ENCODE data around the gene SAMD13.

Gene SAMD13

DNA sequence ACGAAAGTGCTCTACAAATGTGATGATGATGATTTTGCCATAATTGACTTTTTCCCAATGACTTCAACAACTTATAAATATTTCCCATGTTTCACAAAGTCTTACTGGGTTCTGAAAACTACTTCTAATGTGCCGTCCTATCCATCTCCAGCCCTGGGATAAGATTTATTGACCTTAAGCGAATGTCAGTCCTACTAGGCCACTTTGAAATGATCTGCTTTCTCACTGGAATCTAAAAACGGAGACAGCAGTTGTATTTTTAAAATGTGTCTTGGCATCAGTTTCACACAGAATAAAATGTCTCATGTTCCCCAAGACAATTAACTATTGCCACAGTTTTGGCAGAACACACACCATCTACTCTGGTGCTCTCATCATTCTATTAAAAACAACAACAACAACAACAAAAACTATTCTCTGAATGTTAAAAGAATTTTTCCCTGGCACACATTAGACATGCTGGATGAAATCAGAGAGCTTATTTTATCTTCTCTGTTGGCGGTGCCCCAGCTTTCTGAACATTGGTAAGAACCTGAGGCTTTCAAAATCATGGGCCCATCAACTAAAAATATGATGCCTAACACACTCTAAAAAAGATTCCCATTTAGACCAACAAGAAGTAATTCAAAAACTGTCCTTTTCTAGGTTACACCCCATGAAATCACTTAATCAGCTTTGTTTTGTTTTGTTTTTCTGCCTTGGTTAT, 73.6 kb downstream of the SAMD13 start:
- no peak for DNase-seq

DNA sequence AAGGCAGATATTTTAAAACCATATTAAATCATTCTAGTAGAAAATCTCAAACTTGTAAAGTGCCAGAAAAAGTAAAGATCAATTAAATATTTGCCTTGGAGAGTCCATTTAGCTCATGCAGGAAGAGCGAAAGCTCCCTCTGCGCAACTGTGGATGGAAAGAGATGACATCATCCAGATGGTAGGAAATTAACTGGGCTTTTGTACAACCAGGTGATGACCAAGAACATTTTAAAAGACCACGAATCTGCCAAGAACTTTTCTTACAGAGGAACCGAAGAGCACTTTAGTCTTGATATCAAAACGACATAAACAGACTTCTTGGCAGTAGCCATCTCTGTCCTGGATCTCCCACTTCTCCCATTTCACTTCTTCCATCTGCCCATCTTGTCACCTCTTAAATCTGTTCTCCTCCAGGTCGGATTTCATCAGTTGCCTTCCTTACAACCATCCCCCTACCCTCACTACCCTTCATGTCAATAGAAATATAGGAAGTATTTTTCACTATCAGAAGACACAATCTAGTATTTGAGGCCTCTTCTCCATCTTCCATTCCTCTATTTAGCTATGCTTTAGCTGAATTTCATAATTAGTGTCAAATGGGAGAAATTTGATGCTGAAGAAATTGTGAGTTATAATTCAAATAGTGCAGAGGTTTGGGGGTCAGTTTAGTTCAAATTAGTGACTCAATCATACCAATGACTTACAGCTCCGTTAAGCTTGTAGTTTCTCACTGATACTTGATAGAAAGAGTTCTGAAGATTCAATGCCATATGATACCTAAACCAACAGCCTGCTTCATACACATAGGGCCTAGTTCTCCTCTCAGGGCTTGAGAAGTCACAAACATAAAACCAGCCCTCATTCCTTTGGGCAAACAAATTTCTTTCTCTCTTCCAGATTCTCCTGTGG, 74.7 kb downstream of the SAMD13 start:
- DNase-seq: no peak

DNA sequence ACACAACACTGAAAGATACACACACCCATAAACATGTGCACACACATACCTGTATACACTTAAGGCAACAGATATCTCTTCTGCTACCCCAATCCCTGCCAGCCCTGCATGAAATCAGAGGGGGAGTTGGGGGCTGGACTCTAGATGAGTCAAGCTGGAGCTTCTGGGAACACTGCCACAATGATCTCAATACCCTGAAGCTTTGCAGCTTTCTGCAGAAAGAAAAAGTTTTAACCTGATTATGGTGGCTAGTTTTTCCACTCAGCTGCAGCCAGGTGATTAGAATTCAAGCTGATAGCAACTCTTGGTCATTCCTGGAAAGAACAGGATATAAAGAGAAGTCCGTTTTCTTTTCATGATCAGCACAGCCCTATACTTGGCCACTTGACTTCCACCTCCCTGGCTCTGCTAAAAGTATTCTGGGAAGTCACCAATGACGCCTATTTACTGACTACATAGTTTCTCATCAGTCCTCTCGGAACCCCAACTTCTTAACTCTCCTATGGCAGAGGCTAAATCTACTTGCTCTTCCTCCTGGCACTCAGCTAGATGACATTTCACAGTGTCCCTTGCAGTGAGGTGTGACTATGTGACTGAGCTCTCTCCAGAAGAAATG, 76.1 kb downstream of the SAMD13 start:
- no peak for DNase-seq

DNA sequence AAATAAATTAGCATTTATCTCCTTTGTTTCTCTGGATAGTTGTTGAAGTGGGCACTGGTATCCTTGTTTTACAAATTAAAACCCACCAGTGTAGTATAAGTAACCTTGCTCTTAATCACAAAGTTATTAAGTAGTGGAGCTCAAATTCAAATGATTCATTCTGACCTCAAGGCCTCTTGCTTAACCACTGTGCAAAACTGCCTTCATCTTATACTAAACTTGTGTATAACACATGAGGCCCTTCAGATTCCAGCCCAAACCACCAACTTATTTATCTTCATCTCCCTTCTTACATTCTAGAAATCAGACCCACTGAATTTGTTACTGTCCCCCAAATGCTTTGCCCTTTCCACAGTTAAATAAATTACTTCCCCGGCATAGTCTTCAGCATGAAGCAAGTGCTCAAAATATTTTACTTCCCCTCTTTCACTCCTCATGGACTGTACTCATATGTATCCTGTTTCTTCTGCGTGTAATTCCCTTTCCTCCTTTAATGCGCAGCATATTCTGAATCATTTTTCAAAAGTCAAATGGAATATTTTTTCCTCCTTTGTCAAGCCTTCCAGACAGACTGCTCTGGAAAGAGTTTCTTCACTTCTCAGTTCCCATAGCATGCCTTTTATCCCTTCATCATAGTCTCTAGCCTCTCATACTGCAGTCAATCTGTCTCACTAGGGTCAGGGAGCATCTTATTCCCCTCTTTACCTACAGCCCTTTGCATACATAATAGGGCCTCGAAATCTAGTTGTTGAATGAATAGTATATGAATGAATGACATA, 77.8 kb downstream of the SAMD13 start:
- DNase-seq: no peak

DNA sequence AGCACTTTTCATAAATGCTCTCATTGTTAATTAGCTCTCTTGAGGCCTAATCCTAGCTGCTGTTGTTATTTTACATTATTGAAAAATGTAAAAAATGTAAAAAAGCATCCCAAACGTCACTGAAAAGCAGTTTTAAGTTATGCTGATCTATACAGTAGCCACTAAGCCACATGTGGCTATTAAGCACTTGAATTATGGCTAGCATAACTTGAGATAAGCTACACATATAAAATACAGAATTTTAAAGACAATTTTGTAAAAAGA, 78.3 kb downstream of the SAMD13 start:
- no peak for DNase-seq

DNA sequence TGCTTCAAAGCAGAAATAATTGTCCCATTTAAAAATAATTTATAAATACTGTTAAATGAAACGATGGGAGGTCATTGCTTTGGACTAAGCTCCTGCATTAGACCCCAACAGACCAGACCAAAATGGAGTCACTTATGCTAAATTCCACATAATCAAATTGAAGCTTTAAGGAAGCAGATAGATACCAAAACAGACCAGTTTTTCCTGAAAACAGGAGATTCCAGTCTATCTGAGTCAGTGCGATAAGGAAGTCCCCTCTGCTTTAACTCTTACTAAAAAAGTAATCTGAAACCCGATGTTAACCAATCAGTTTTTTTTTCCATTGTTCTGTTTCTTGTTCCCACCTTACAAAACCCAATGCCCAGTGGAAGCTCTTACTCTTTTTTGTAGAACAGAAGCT, 80.6 kb downstream of the SAMD13 start:
- no peak for DNase-seq

DNA sequence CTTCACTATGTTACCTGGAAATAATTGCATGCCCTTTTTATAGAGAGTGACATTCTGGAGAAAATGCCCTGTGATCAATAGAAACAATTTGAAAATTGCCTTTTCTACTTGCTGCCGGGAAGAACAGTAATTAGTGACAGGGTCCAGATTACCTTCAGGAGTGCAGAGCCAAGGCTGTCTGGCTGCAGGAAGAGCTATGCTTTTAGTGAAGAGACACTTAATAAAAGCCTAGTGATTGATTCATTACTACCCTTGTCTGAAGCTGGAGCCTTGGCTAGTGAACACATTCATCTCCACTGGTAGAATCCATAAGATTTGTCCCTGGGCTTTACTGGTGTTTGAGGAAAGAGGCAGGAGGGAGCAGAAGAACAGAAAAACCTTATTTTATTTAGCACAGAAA, 83.8 kb downstream of the SAMD13 start:
- DNase-seq: no peak

DNA sequence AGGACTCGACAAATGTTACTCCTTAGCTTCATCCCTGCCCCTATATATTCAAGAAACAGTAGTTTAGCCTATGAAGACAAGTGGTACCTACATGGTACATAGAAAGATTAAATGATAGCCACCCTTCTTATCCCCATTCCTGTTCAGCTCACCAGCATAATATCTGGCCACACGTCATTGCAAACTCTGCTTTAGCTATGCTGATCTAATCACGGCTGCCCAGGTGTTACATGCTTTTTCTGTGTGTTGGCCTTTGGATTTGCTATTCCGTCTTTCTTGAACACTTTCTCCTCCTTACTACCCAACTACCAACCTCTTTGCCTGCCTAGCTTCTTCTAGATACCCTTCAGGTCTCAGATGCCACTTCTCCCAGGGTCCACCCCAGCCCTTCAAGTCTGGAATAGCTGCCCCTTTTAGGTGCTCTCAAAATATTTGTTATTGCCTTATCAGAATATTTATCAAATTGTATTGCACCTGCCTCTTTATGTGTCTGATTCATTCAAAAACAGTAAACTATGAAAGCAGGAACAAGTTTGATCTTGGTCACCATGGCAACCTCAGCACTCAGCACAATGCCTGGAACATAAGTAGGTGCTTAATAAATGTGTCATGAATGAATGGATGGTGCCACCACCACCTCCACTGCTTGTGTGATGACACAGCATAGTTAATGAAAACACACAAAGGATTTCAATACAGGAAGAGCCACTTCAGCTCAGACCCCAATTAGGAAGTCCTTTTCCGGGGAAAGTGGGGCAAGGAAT, 85.4 kb downstream of the SAMD13 start:
- DNase-seq: no peak

DNA sequence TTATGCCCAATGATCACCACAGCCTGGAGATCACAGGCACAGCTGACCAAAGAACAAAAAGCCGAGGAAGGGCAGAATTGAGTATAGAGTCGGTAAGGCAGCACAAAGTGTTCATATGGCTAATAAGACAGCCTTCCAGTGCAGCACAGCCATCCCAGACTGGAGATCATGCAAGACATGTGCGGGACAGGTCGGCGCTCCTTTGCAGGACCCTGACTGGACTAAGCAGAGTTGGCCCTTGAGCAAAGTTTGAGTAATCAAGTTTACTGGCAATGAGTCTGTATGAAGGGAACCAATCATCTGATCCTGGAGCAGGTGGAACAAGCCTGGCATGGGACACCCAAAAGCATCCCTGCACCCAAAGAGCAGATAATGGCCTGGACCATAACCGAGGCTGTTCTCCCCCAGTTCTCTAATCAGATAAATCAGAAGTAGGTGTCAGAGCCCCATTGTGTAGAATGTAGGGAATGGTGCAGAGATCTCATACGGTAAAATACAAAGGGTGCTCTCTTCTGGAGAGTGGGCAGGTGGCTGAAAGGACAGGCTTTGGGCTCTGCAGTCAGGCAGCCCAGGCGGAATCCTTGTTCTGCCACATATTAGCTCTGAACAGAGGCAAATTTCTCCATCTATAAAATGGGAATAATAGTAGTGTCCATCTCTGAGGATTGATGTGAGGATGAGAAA, 86.1 kb downstream of the SAMD13 start:
- DNase-seq: no peak

DNA sequence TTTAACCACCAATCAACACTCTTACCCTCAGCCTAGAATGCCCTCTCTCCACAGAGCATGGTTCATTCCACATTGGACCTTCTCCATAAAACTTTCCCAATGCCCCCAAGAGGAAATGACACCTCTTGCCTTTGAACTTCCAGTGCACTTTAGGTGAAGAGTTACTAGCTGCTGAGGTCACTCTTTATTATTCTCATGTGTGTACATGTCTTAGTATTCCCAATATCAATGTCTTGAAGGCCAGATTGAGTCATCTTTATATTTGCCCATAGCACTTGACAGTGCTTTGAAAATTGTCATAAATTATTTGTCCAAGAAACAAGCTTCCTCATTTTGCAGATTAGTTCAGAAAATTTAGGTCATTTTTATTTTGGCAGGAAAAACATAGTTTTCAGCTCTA, 88.7 kb downstream of the SAMD13 start:
- DNase-seq: no peak

DNA sequence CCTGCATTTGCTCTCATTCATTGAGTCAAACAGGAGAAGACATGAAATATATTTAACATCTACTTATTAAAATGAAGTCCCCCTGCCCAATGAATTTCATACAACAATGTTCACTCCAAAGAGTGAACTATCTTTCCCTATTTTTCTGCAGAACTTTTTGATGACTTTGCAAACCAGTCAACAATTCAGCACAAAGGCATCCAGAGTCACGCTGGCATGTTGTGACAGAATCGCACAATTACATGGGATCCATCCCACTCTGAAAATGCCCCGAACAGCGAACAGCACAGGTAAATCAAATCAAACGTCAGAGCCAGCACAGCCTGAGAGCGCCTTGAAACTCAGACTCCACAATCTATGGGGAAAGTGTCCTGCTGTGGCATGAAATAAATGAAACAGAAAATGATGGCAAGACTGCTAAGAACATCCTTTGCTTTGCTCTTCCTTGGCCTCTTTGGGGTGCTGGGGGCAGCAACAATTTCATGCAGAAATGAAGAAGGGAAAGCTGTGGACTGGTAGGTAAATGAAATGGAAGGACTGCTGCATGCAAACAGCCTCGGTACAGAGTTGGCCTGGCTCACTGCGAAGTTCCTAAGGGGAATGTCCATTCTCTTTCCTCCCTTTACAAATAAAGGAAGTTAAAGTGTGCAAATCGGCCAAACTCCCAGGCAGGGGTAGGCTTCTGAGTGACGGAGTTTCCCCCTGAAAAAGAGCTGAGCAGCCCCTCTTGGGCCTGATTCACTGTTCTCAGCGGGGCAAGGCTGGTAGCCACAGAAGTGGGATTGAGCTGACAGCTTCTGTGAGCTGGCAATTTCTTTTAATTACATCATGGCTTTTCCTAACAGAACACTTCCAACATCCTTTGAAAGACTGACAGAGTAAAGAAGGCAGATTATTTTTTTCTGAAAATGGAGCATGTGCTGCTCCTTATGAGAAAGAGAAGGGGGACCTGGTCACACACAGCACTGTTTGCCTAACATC, 97.0 kb downstream of the SAMD13 start, which contains the start of gene DNASE2B:
Gene DNASE2B, plus strand, starts transcription at position 310 of the 981 bp plus-strand sequence. Its CDS starts 81 bp downstream, at position 391.
- no peak for DNase-seq

Data from stimulated activated CD8-positive, alpha-beta memory T cell treated with anti-CD3 and anti-CD28 coated beads, Interleukin-4, amount 100 ng/mL, for 48 hours (primary cell).